CD4-positive, alpha-beta T cell (primary cell): ENCODE measurements around the gene FASTKD3. TPM values are rescaled to one million over a fixed set of nuclear protein-coding genes. Genes with fewer than 3 reads are reported as not detected.
"Not testable (repeated sequence)": the region's sequence is repeated elsewhere in the genome, so short reads cannot be mapped to it uniquely, and the experiment has no call there.

Experiments
- ATAC-seq: fragments of 200-7000 bp; cut with Tn5 transposase; one replicate; pipeline ENCODE4 v1.10.0; 2022; ENCODE audit warnings: mild to moderate bottlenecking; ENCODE audit not compliant: poor library complexity
- CTCF ChIA-PET: fragments of 350-600 bp; sonication (Branson Sonifier 250); formaldehyde crosslinking; loops from one replicate; lab custom pipeline; 2021; ENCODE audit warnings: antibody characterized with exemption, inconsistent platforms; lab: Charles Lee
- POLR2A ChIA-PET: fragments of 350-600 bp; sonication (Branson Sonifier 250); formaldehyde crosslinking; loops from one replicate; lab custom pipeline; 2021; ENCODE audit warnings: antibody characterized with exemption, inconsistent platforms; lab: Charles Lee
- DNase-seq, 14 experiments: peaks; one replicate each; pipeline ENCODE4 v3.0.0-alpha.2; 2013 to 2020; ENCODE audit warnings: mixed read lengths in 2 of 14
- H3K27ac ChIP-seq, 2 donors: one replicate each; pipeline versions ENCODE4 v1.5.1 to v1.7.0; 2013; ENCODE audit warnings: low read length in 2 of 2, low read depth in 1 of 2, mild to moderate bottlenecking in 1 of 2
- H3K27me3 ChIP-seq, 2 experiments: 1 replicate in 1 of 2; 2 replicates in 1 of 2; pipeline versions ENCODE4 v1.6.1 to v1.7.0; 2013; ENCODE audit warnings: low read length in 2 of 2, control low read depth in 1 of 2, mild to moderate bottlenecking in 1 of 2, moderate library complexity in 1 of 2; ENCODE audit not compliant: insufficient read depth in 2 of 2, control insufficient read depth in 1 of 2
- H3K36me3 ChIP-seq: one replicate; pipeline ENCODE4 v1.6.1; 2013; ENCODE audit warnings: low read length, control low read depth; ENCODE audit not compliant: insufficient read depth
- H3K4me1 ChIP-seq: one replicate; pipeline ENCODE4 v1.6.1; 2013; ENCODE audit warnings: low read length, control low read depth; ENCODE audit not compliant: insufficient read depth
- H3K4me3 ChIP-seq: one replicate; pipeline ENCODE4 v1.5.1; 2013; ENCODE audit warnings: mild to moderate bottlenecking, low read length, moderate library complexity
- H3K9me3 ChIP-seq, 2 experiments: 1 replicate in 1 of 2; 2 replicates in 1 of 2; pipeline versions ENCODE4 v1.6.1 to v1.7.0; 2013; ENCODE audit warnings: low read length in 2 of 2, mild to moderate bottlenecking in 2 of 2, control low read depth in 1 of 2, moderate library complexity in 1 of 2; ENCODE audit not compliant: control insufficient read depth in 1 of 2, insufficient read depth in 1 of 2
- H3K27ac Mint-ChIP-seq: one replicate; pipeline ENCODE4 v1.8.0; 2020; ENCODE audit warnings: mixed read lengths
- H3K27me3 Mint-ChIP-seq: one replicate; pipeline ENCODE4 v1.8.0; 2021; ENCODE audit warnings: mixed read lengths
- H3K36me3 Mint-ChIP-seq: one replicate; pipeline ENCODE4 v1.8.0; 2021; ENCODE audit warnings: low read depth, mixed read lengths
- H3K4me1 Mint-ChIP-seq: one replicate; pipeline ENCODE4 v1.8.0; 2021; ENCODE audit warnings: low read depth, mixed read lengths
- H3K4me3 Mint-ChIP-seq: one replicate; pipeline ENCODE4 v1.8.0; 2020; ENCODE audit warnings: mild to moderate bottlenecking, mixed read lengths
- H3K9me3 Mint-ChIP-seq: one replicate; pipeline ENCODE4 v1.8.0; 2020; ENCODE audit warnings: mixed read lengths
- CTCF ChIP-seq: fragments of 200-600 bp; IDR thresholded peaks from one replicate; pipeline ENCODE4 v1.8.0; 2022; ENCODE audit warnings: antibody characterized with exemption, mild to moderate bottlenecking
- intact Hi-C, 2 experiments: fragments of 100-400 bp; cut with DNase I in 1 of 2; cut with micrococcal nuclease in 1 of 2; formaldehyde crosslinking; loops; one replicate each; pipeline versions ENCODE4 v1.15.1 to v1.9.0; 2023 to 2025; cut with DNase I, micrococcal nuclease
- total RNA-seq, 174 experiments: library from RNA in 2 of 174; stranded (reverse) in 2 of 174; gene quantifications; one replicate each; pipeline ENCODE4 v1.2.3 and lab custom pipeline; 2021 to 2026

The FASTKD3 gene
- total RNA-seq, 2 experiments from 2014 or later = 2.6 to 3.4 TPM

DNA sequence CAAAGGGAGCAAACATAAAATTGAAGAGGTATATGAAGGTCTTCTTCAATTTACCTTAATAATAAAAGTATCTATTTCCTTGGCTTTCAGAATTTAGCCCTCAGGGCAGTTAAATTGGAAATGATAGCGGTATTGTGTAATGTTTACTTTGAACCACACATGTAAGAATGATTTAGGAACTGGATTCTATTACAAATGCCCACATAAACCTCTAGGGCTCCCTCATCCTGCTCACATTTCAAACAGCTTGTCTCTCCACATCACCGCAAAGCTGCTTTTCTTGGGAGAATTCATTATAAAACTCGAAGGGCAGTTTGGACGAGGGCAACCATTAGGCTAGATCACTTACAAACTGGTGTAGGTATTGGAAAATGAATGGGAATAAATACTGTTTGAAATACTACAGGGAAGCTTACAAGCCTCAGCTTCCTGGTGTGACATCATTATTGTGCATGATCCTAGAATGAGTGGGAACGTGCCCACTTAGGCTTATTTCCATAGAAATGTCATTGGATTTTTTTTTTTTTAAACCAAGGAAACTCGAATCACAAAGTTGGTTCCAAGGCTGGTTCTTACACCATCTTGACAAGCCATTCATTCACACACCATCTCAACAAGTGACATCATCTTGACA, 47.5 kb upstream of the FASTKD3 start:
- Histone ChIP-seq H3K27ac (no peak overlapping the region), H3K4me3 (no peak overlapping the region), H3K27me3 (no peaks in the 10 kb centered on the region), H3K4me1 (no peaks in the 10 kb centered on the region), H3K9me3 (peaks cover 5 to 12% of the 10 kb centered on the region in 2 experiments), H3K36me3 (no peaks in the 10 kb centered on the region)
- Mint-ChIP-seq H3K27me3 (peaks cover 8% of the 10 kb centered on the region), H3K9me3 (peaks cover 6% of the 10 kb centered on the region), H3K27ac (no peak overlapping the region), H3K4me1 (no peaks in the 10 kb centered on the region), H3K4me3 (no peak overlapping the region), H3K36me3 (peaks cover 15% of the 10 kb centered on the region)
- TF ChIP-seq CTCF = no peak
- ChIA-PET POLR2A (no interaction called here), CTCF (no interaction called here)
- no peak for DNase-seq
- no peak for ATAC-seq
- intact Hi-C loops = no loop called here

DNA sequence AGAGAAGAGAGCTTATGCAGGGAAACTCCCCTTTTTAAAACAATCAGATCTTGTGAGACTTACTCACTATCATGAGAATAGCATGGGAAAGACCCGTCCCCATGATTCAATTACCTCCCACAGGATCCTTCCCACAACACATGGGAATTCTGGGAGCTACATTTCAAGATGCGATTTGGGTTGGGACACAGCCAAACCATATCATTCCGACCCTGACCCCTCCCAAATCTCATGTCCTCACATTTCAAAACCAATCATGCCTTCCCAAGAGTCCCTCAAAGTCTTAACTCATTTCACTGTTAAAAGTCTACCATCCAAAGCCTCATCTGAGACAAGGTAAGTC, 42.6 kb upstream of the FASTKD3 start:
- peaks cover 12 to 28% of the 10 kb centered on the region in 2 experiments for H3K9me3 ChIP-seq
- H3K27me3 Mint-ChIP-seq, H3K4me3 ChIP-seq, POLR2A ChIA-PET, ATAC-seq, intact Hi-C loops, H3K4me3 Mint-ChIP-seq, H3K36me3 ChIP-seq, H3K27ac ChIP-seq, DNase-seq, H3K4me1 Mint-ChIP-seq, H3K27me3 ChIP-seq, H3K27ac Mint-ChIP-seq, H3K4me1 ChIP-seq: not testable (repeated sequence)
- CTCF ChIA-PET = interaction anchor here (1.1 kb wide), 1 partner anchor 24 kb away, joined by 3 read pairs; no protein-coding TSS in a partner anchor
- peaks cover 21% of the 10 kb centered on the region for H3K9me3 Mint-ChIP-seq
- H3K36me3 Mint-ChIP-seq = peaks cover 57% of the 10 kb centered on the region

DNA sequence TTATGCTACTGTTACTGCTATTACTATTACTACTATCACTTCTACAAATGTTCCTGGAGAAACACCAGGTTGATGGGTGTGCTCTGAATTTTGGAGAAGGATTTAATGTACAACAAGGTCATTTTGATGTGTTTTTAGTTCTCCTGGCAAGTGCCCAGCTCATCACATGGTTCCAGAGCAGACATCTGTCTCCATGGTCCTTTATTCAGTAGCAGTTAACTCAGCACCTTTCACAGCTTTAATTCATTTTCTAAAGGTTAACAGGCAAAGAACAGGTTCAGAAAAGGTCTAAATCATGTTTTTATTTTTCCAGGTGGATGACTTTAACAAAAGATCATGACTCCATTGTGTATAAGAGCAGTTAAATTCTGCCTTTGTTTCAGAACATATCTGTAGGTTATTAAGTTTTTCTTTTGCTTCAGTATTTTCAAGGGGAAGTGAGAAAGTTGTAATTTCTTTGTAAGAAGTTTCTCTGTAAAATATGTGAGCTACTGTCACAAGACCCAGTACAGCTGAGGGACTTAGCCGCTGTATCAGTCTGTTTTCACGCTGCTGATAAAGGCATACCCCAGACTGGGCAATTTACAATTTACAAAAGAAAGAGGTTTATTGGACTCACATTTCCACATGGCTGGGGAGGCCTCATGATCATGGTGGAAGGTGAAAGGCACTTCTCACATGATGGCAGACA, 42.1 kb upstream of the FASTKD3 start:
- no peak for DNase-seq
- peaks cover 21% of the 10 kb centered on the region for H3K9me3 Mint-ChIP-seq
- no peaks in the 10 kb centered on the region for H3K4me1 Mint-ChIP-seq
- intact Hi-C loops = no loop called here
- no peak overlapping the region for H3K4me3 ChIP-seq
- ChIA-PET POLR2A (no interaction called here), CTCF (interaction anchor here (1.1 kb wide), 1 partner anchor 24 kb away, joined by 3 read pairs; no protein-coding TSS in a partner anchor)
- H3K36me3 Mint-ChIP-seq = peaks cover 62% of the 10 kb centered on the region
- no peaks in the 10 kb centered on the region for H3K4me1 ChIP-seq
- no peak overlapping the region for H3K4me3 Mint-ChIP-seq
- no peaks in the 10 kb centered on the region for H3K27me3 Mint-ChIP-seq
- no peak overlapping the region for H3K27ac ChIP-seq
- H3K27me3 ChIP-seq = no peaks in the 10 kb centered on the region
- no peak for TF ChIP-seq CTCF
- H3K9me3 ChIP-seq = peaks cover 12 to 28% of the 10 kb centered on the region in 2 experiments
- H3K27ac Mint-ChIP-seq = no peak overlapping the region
- ATAC-seq = no peak
- H3K36me3 ChIP-seq = peaks cover 10% of the 10 kb centered on the region
